Pulmonary artery endothelial cell (primary cell): ENCODE data around the gene ZNF777. TPM values are rescaled to one million over a fixed set of nuclear protein-coding genes. Genes with fewer than 3 reads are reported as not detected.
"Not testable (repeated sequence)": the region's sequence is repeated elsewhere in the genome, so short reads cannot be mapped to it uniquely, and the experiment has no call there.

Experiments
- DNase-seq: peaks from one replicate; pipeline ENCODE4 v3.0.0-alpha.2; 2011; ENCODE audit warnings: low read depth, low spot score
- total RNA-seq: library from RNA; depleted of rRNA; stranded (reverse); fragments of >200 nt; gene quantifications from 2 replicates; pipeline ENCODE4 v1.2.3, GENCODE V29; 2014

Gene ZNF777
- total RNA-seq, result 3.6 and 4.0 TPM in 2 replicates

- DNase-seq, result peak; percentile 57
Observed at GRCh38 chr7:149460493-149461277, at the start of gene ZNF777. Gene ZNF777, minus strand, starts transcription at chr7:149461062. Its CDS starts 5,040 bp downstream, at chr7:149456022.

- no peak for DNase-seq
Observed at GRCh38 chr7:149510248-149510647, 49.4 kb upstream of the ZNF777 start.

GRCh38 chr7:149509774-149510173, 48.9 kb upstream of the ZNF777 start:
- no peak for DNase-seq

DNA sequence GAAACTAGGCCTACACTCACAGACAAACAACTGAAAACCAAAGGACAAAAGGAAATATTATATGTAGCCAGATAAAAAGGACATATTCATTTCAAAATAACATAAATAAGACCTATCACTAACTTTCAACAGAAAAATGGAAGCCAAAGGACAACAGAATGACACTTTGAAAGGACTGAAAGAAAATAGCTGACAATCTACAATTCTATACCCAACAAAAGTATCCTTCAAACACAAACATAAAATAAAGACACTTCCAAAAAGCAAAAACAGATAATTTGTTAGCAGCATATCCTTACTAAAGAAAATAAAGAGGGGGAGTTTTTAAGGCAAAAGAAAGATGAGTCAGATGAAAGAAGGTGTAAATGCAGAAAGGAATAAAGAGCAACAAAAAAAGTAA, 44.7 kb upstream of the ZNF777 start:
- no peak for DNase-seq

- DNase-seq, result no peak
Observed at GRCh38 chr7:149501651-149502050, 40.8 kb upstream of the ZNF777 start.

DNA sequence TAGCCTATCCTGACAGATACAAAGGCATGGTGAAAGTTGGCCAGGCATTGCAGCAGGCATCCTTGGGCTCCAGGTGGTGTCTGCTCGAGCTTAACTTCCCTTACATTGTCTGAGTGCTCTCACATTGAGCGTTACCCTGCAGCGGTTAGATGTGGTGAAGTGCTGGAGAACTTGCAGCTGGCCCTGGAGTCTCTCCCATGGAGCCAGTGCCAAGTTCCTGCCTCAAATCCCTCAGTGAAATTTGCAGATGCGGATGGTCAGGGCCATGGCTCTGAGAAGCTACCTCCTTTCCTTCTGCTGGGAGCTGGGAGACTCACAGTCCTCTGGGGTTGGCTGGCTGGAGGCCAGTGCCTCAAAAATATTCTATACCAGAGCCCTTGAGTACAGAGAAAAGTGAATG, 40.0 kb upstream of the ZNF777 start:
- DNase-seq, result no peak

- no peak for DNase-seq
Observed at GRCh38 chr7:149500201-149500600, 39.3 kb upstream of the ZNF777 start.

- DNase-seq, result no peak
Observed at GRCh38 chr7:149498811-149499210, 37.9 kb upstream of the ZNF777 start.

DNA sequence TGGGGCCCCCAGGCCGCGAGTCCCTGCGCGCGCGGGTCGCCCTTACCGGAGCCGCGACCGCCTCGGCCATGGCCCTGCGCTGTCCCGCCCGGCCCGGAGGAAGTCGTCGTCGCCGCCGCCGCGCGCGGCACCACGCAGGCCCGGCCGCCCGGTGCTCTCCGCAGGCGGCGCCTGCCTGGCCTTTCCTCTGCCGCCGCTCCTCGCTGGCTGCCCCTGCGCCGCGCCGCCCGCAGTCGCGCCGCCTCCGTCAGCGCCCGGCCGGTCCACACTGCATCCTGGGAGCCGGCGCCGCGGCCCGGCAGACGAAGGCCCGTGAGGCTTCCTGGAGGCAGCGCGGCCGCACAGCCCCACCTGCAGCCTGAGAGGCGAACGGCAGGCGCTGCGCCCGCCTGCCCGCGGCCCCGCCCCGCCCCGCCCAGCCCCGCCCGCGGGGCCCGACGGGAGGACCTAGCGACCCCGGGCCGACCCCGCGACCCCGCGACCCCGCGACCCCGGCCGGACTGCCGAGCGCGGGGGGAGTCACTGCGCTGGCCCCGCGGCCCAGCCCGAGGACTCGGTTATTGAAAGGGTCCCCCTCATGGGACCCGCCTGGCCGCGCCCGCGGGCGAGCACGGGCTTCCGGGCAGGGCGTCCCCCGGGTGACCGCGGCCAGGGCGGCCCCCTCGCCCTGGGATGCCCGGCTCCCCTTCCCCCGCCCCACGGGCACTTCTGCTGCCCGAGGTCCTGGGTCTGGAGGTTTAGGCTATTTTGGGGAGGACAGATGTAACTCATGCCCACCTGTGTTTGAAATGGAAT, 36.8 kb upstream of the ZNF777 start, which contains the start of gene ZNF746:
Gene ZNF746, minus strand, starts transcription at position 343 of the 795 bp plus-strand sequence. Its CDS starts 273 bp downstream, at position 70.
- peak; percentile 27 for DNase-seq

- no peak for DNase-seq
Observed at GRCh38 chr7:149496642-149497391, 36.0 kb upstream of the ZNF777 start.

DNA sequence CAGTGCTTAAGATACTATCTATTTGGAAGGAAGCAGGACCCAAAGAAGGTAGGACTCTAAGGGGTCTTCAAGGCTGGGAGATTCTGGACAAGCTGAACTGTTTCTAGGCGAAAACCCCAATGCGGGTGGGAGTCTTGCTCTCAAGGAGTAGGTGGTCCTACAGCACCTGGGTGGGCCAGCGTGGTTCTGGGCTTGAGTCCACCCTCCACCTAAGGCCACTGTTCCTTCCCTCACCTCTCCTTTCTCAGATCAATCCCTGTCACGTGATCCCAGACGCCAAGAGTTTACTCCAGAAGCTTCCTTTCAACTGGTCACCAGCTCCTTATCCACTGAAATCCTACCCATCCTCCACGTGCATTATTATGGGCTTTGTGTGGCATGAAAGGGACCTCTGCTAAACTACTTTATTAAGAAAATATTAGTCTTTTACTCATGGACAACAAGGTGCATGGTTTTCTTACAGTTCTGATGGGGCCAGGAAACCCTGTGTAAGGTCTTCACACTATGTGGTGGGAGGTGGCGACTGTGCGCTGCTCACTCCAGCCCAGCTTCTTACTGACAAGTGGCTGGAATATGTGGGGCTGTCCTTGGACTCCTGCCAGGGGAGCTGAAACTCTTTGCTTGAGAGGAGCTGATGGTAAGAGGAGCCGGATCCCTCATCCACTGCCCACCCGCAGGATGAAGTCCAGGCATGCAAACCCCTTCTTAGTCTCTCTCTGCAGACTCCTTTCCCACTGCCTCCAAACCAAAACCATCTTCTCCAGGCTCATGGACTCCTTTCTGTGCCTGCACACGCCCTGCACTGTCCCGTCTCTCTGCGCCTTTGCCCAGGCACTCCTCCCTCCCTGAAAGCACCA, 35.2 kb upstream of the ZNF777 start:
- DNase-seq, result peak; percentile 44

GRCh38 chr7:149494738-149495368, 34.0 kb upstream of the ZNF777 start:
- DNase-seq, result no peak

DNA sequence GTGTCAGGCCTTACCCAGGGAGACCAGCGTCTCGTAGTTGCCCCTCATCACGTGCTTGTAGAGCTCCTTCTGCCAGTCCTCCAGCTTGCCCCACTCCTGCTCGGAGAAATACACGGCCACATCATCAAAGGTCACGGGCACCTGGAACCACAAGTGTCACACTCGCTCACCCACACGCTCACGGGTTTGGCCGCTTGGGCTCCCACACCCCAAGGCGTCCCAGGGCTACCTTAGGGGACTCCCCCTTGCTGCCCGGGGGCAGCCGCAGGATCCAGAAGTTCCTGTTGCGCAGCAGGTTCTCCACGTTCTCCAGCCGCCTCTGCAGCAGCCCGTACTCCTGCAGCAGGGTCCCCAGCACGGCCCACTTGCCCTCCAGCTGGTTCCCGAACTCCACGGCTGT, 33.1 kb upstream of the ZNF777 start:
- not testable (repeated sequence) for DNase-seq

DNA sequence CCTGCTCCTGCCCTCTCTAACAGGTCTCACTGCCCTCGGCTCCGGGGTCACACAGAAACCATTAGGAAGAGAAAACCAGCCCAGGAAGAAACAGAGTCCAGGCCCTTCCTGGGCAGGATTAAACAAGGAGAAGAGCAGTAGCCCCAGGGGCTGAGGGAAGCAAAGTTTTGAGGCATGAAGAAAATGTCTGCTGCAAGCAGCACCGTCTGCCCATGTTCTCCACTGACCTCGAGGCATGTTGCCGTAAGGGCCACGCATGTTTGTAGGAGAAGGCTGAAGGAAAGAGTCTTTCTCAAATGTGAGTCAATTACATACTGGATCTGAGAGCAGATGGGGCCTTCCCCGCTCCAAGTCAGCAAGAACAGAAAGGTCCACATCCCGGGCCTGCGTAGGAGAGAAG, 32.5 kb upstream of the ZNF777 start:
- DNase-seq, result no peak

- DNase-seq, result no peak
Observed at GRCh38 chr7:149490083-149490760, 29.4 kb upstream of the ZNF777 start.

DNA sequence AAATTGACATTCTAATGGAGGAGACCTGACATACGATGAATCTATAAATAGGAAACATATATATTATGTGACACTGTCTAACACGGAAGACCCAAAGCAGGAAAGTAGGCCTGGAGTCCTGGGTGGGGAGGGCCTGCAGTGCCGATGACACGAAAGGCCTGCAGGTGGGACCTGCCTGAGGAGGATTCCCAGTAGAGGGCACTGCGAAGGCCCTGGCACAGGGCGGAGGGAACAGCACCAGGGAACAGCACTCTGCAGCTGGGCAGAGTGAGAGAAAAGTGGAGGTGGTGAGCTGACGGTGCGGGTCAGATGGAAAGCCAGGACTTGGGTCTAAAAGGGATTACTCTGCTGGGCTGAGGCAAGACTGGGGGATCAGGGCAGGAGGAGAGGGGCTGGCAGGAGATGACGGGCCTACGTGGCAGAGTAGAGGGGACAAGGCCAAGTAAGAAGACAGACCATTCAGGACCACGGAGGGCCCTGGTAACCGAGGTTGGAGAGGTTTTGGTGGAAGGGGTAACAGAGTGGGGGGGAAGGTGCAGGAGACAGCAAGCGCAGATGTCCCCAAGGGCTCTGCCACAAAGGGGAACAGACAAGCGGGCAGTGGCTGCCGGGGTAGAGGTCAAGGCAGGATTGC, 28.6 kb upstream of the ZNF777 start:
- no peak for DNase-seq

- no peak for DNase-seq
Observed at GRCh38 chr7:149479568-149479967, 18.7 kb upstream of the ZNF777 start.

- DNase-seq, result no peak
Observed at GRCh38 chr7:149478754-149479153, 17.9 kb upstream of the ZNF777 start.
